Measurements from ENCODE around the gene CAPN13.

GRCh38 chr2:30778611-30779010 is 28.6 kb downstream of the CAPN13 start:
- no peak for TF ChIP-seq CTCF (IDR thresholded peaks at IDR 0.05; ENCODE audit: low read length)
- no peak for TF ChIP-seq EZH2 (optimal IDR thresholded peaks at IDR 0.05; ENCODE audit: low read depth, low read length)
- TF ChIP-seq EZH2phosphoT487 (IDR thresholded peaks at IDR 0.05; ENCODE audit: low read length): no peak
